ENCODE measurements around the gene ZNF512B. TPM values are rescaled to one million over a fixed set of nuclear protein-coding genes. Genes with fewer than 3 reads are reported as not detected.

The ZNF512B gene
- total and polyA plus RNA-seq, 2 donors (not counting 3 experiments of a cell fraction or from before 2014, with no cell fraction given): 8.7 to 30.0 TPM

- POLR2A ChIA-PET: no interaction called here
- H3K4me3 ChIP-seq (replicated peaks in 1 of 3; ENCODE audit: insufficient read depth in 1 of 3, low read depth in 1 of 3, low read length in 3 of 3): no peak overlapping the region
- no TSS peak for BruUV-seq (replicated peaks)
- intact Hi-C loops (cut with micrococcal nuclease): no loop called here
- no peaks in the 10 kb centered on the region for H4K20me1 ChIP-seq (replicated peaks; ENCODE audit: control insufficient read depth, extremely low read depth, insufficient read depth, low read length)
- TF ChIP-seq POLR2AphosphoS5 (IDR thresholded peaks at IDR 0.05; ENCODE audit: insufficient read depth, low read depth, low read length): no peak
- TF ChIP-seq MYC (IDR thresholded peaks at IDR 0.05; ENCODE audit: low read depth, low read length): no peak
- no peak for TF ChIP-seq JUN (IDR thresholded peaks at IDR 0.05; ENCODE audit: borderline replicate concordance, insufficient read depth, insufficient read length, low read depth)
- TF ChIP-seq GATA2 (IDR thresholded peaks at IDR 0.05; ENCODE audit: insufficient read depth, insufficient read length, low read depth, low read length): no peak
- no peak for TF ChIP-seq CTCF (IDR thresholded peaks at IDR 0.05; ENCODE audit: extremely low read depth in 1 of 2, insufficient read depth in 1 of 2, low read depth in 1 of 2, low read length in 2 of 2)
- no peak for TF ChIP-seq FOS (IDR thresholded peaks at IDR 0.05; ENCODE audit: borderline replicate concordance, insufficient read depth, low read length)
- TF ChIP-seq, protein P1, sequence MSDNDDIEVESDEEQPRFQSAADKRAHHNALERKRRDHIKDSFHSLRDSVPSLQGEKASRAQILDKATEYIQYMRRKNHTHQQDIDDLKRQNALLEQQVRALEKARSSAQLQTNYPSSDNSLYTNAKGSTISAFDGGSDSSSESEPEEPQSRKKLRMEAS (IDR thresholded peaks at IDR 0.05; ENCODE audit: insufficient read depth, insufficient read length): no peak
- no peak for TF ChIP-seq POLR2A (IDR thresholded peaks at IDR 0.05; ENCODE audit: low read depth, low read length)
- no peak for TF ChIP-seq EZH2 (IDR thresholded peaks at IDR 0.05; ENCODE audit: borderline replicate concordance, low read depth, low read length, severe bottlenecking)
- H3K36me3 ChIP-seq (ENCODE audit: control insufficient read depth in 2 of 2, extremely low read depth in 1 of 2, insufficient read depth in 2 of 2, low read length in 2 of 2): peaks cover 3 to 31% of the 10 kb centered on the region in 2 experiments
- no peak overlapping the region for H3K9ac ChIP-seq (replicated peaks; ENCODE audit: extremely low read depth, insufficient read depth, low read length)
- dilution Hi-C loops (cut with MboI; ENCODE audit: extremely low pct_ligation_motif_present, low sequenced_read_pairs): no loop called here
- DNase-seq (ENCODE audit: low read depth, low spot score) (no peak), FAIRE-seq (no peak)
- H3K4me2 ChIP-seq (ENCODE audit: insufficient read depth, low read length): no peak overlapping the region
- H3K9me3 ChIP-seq (replicated peaks; ENCODE audit: control insufficient read depth, insufficient read depth, low read length): no peaks in the 10 kb centered on the region
- H3K27ac ChIP-seq (ENCODE audit: insufficient read depth, low read depth, low read length): no peak overlapping the region
- CTCF ChIA-PET: no interaction called here
- no peaks in the 10 kb centered on the region for H3K27me3 ChIP-seq (ENCODE audit: control insufficient read depth in 2 of 2, insufficient read depth in 2 of 2, low read length in 2 of 2)
- H2AFZ ChIP-seq (ENCODE audit: low read depth, low read length): no peak overlapping the region
- H3K79me2 ChIP-seq (ENCODE audit: control insufficient read depth, insufficient read depth, low read length): peaks cover 45% of the 10 kb centered on the region
- H3K4me1 ChIP-seq (ENCODE audit: control insufficient read depth, extremely low read depth, insufficient read depth, low read length): peaks cover 14% of the 10 kb centered on the region
- H3K9me1 ChIP-seq (replicated peaks; ENCODE audit: control insufficient read depth, extremely low read depth, insufficient read depth, low read length): no peaks in the 10 kb centered on the region
Measured at GRCh38 chr20:63947638-63948456, 21.9 kb downstream of the ZNF512B start.

Measured in endothelial cell of umbilical vein (primary cell).